HL-60 (cell line): Measurements from ENCODE around the gene ARSJ.

Experiments used
- CTCF ChIP-seq: IDR thresholded peaks from one replicate; pipeline ENCODE4 v1.5.1; 2011; ENCODE audit warnings: low read length, control low read depth, inconsistent platforms; ENCODE audit not compliant: insufficient read depth
- GABPA ChIP-seq: IDR thresholded peaks from 2 replicates; pipeline ENCODE4 v1.6.1; 2012; ENCODE audit warnings: low read depth
- POLR2AphosphoS5 ChIP-seq: IDR thresholded peaks from 2 replicates; pipeline ENCODE4 v1.6.1; 2012; ENCODE audit warnings: low read depth
- REST ChIP-seq: IDR thresholded peaks from 2 replicates; pipeline ENCODE4 v1.6.1; 2012; ENCODE audit warnings: low read depth; ENCODE audit not compliant: insufficient replicate concordance
- SPI1 ChIP-seq: IDR thresholded peaks from 2 replicates; pipeline ENCODE4 v1.6.1; 2012; ENCODE audit warnings: low read depth, mild to moderate bottlenecking, borderline replicate concordance

GRCh38 chr4:114012749-114013148 is 33.3 kb upstream of the ARSJ start:
- TF ChIP-seq CTCF (no peak), GABPA (no peak), SPI1 (no peak), REST (no peak), POLR2AphosphoS5 (no peak)
